IPS-15b (cell line): ENCODE data around the gene MRPS24.

Experiments
- H3K27me3 ChIP-seq: one replicate; pipeline ENCODE4 v1.6.1; 2013; ENCODE audit warnings: low read length; ENCODE audit not compliant: control insufficient read depth, insufficient read depth
- H3K36me3 ChIP-seq: one replicate; pipeline ENCODE4 v1.6.1; 2013; ENCODE audit warnings: low read length; ENCODE audit not compliant: control insufficient read depth, insufficient read depth
- H3K4me1 ChIP-seq: one replicate; pipeline ENCODE4 v1.6.1; 2013; ENCODE audit warnings: mild to moderate bottlenecking, low read length; ENCODE audit not compliant: control insufficient read depth, insufficient read depth
- H3K4me3 ChIP-seq: one replicate; pipeline ENCODE4 v1.5.1; 2013; ENCODE audit warnings: low read depth, low read length
- H3K9ac ChIP-seq: one replicate; pipeline ENCODE4 v1.6.1; 2013; ENCODE audit warnings: low read depth, mild to moderate bottlenecking, low read length
- H3K9me3 ChIP-seq: one replicate; pipeline ENCODE4 v1.6.1; 2013; ENCODE audit warnings: mild to moderate bottlenecking, low read length; ENCODE audit not compliant: control insufficient read depth, insufficient read depth

The MRPS24 gene

GRCh38 chr7:43876241-43876640, 6.9 kb upstream of the MRPS24 start:
- Histone ChIP-seq H3K27me3 (no peaks in the 10 kb centered on the region), H3K4me1 (peaks cover 9% of the 10 kb centered on the region), H3K36me3 (peaks cover 37% of the 10 kb centered on the region), H3K9ac (no peak overlapping the region), H3K9me3 (no peaks in the 10 kb centered on the region), H3K4me3 (no peak overlapping the region)

GRCh38 chr7:43873300-43873699, 4.0 kb upstream of the MRPS24 start:
- Histone ChIP-seq H3K9ac (no peak overlapping the region), H3K36me3 (peaks cover 24% of the 10 kb centered on the region), H3K4me1 (peaks cover 10% of the 10 kb centered on the region), H3K4me3 (no peak overlapping the region), H3K9me3 (no peaks in the 10 kb centered on the region), H3K27me3 (no peaks in the 10 kb centered on the region)

- H3K27me3 ChIP-seq = no peaks in the 10 kb centered on the region
- no peak overlapping the region for H3K4me3 ChIP-seq
- H3K9me3 ChIP-seq = no peaks in the 10 kb centered on the region
- H3K36me3 ChIP-seq = peaks cover 16% of the 10 kb centered on the region
- no peak overlapping the region for H3K9ac ChIP-seq
- H3K4me1 ChIP-seq = peaks cover 10% of the 10 kb centered on the region
These were observed 3.2 kb upstream of the MRPS24 start for GRCh38 chr7:43872406-43873110.

- no peaks in the 10 kb centered on the region for H3K9me3 ChIP-seq
- no peaks in the 10 kb centered on the region for H3K27me3 ChIP-seq
- H3K36me3 ChIP-seq = peaks cover 14% of the 10 kb centered on the region
- peaks cover 10% of the 10 kb centered on the region for H3K4me1 ChIP-seq
- no peak overlapping the region for H3K9ac ChIP-seq
- no peak overlapping the region for H3K4me3 ChIP-seq
These were observed 1.7 kb upstream of the MRPS24 start for GRCh38 chr7:43871064-43871463.

- Histone ChIP-seq H3K36me3 (peaks cover 9% of the 10 kb centered on the region), H3K4me3 (no peak overlapping the region), H3K9me3 (no peaks in the 10 kb centered on the region), H3K9ac (no peak overlapping the region), H3K27me3 (no peaks in the 10 kb centered on the region), H3K4me1 (peaks cover 10% of the 10 kb centered on the region)
These were observed 999 bp upstream of the MRPS24 start for GRCh38 chr7:43870316-43870715.

GRCh38 chr7:43869867-43870240, 537 bp upstream of the MRPS24 start:
- Histone ChIP-seq H3K9me3 (no peaks in the 10 kb centered on the region), H3K36me3 (peaks cover 9% of the 10 kb centered on the region), H3K4me3 (peak overlapping the region; percentile 82), H3K9ac (no peak overlapping the region), H3K4me1 (peaks cover 10% of the 10 kb centered on the region), H3K27me3 (no peaks in the 10 kb centered on the region)

- Histone ChIP-seq H3K9ac (peak overlapping the region; percentile 56), H3K4me3 (peak overlapping the region; percentile 82), H3K27me3 (no peaks in the 10 kb centered on the region), H3K36me3 (peaks cover 9% of the 10 kb centered on the region), H3K9me3 (no peaks in the 10 kb centered on the region), H3K4me1 (peaks cover 10% of the 10 kb centered on the region)
These were observed 674 bp downstream of the MRPS24 start for GRCh38 chr7:43868681-43869005.

- Histone ChIP-seq H3K9ac (peak overlapping the region; percentile 16), H3K4me1 (peaks cover 10% of the 10 kb centered on the region), H3K36me3 (peaks cover 9% of the 10 kb centered on the region), H3K27me3 (no peaks in the 10 kb centered on the region), H3K9me3 (no peaks in the 10 kb centered on the region), H3K4me3 (peak overlapping the region; percentile 82)
These were observed 1.1 kb downstream of the MRPS24 start for GRCh38 chr7:43868181-43868580.

- Histone ChIP-seq H3K9me3 (no peaks in the 10 kb centered on the region), H3K9ac (no peak overlapping the region), H3K4me1 (peaks cover 6% of the 10 kb centered on the region), H3K4me3 (no peak overlapping the region), H3K36me3 (peaks cover 9% of the 10 kb centered on the region), H3K27me3 (no peaks in the 10 kb centered on the region)
These were observed 4.0 kb downstream of the MRPS24 start for GRCh38 chr7:43865277-43865676.

- no peak overlapping the region for H3K4me3 ChIP-seq
- H3K9ac ChIP-seq = no peak overlapping the region
- no peaks in the 10 kb centered on the region for H3K27me3 ChIP-seq
- peaks cover 9% of the 10 kb centered on the region for H3K36me3 ChIP-seq
- no peaks in the 10 kb centered on the region for H3K9me3 ChIP-seq
- H3K4me1 ChIP-seq = peaks cover 4% of the 10 kb centered on the region
These were observed 5.2 kb downstream of the MRPS24 start for GRCh38 chr7:43864126-43864525.

GRCh38 chr7:43856996-43857395, 12.3 kb downstream of the MRPS24 start:
- H3K36me3 ChIP-seq = peaks cover 6% of the 10 kb centered on the region
- no peaks in the 10 kb centered on the region for H3K27me3 ChIP-seq
- no peaks in the 10 kb centered on the region for H3K4me1 ChIP-seq
- H3K9me3 ChIP-seq = no peaks in the 10 kb centered on the region
- H3K9ac ChIP-seq = no peak overlapping the region
- H3K4me3 ChIP-seq = no peak overlapping the region

GRCh38 chr7:43856316-43856715, 13.0 kb downstream of the MRPS24 start:
- no peaks in the 10 kb centered on the region for H3K9me3 ChIP-seq
- peaks cover 6% of the 10 kb centered on the region for H3K36me3 ChIP-seq
- H3K4me1 ChIP-seq = no peaks in the 10 kb centered on the region
- no peak overlapping the region for H3K4me3 ChIP-seq
- no peak overlapping the region for H3K9ac ChIP-seq
- H3K27me3 ChIP-seq = no peaks in the 10 kb centered on the region
